CMK (cell line): ENCODE data around the gene ZCCHC7.

Source experiments
- DNase-seq: peaks from one replicate; pipeline ENCODE4 v3.0.0-alpha.2; 2010; ENCODE audit warnings: low read depth

The ZCCHC7 gene

GRCh38 chr9:37336150-37336549 is 215.8 kb downstream of the ZCCHC7 start:
- no peak for DNase-seq

GRCh38 chr9:37337301-37337890 is 217.0 kb downstream of the ZCCHC7 start:
- DNase-seq: peak; percentile 41

- no peak for DNase-seq
Observed at GRCh38 chr9:37338218-37338617, 217.8 kb downstream of the ZCCHC7 start.

- DNase-seq: no peak
Observed at GRCh38 chr9:37339923-37340322, 219.5 kb downstream of the ZCCHC7 start.

GRCh38 chr9:37340961-37341360 is 220.6 kb downstream of the ZCCHC7 start:
- no peak for DNase-seq

GRCh38 chr9:37341704-37342103 is 221.3 kb downstream of the ZCCHC7 start:
- no peak for DNase-seq

- DNase-seq: no peak
Observed at GRCh38 chr9:37342493-37342892, 222.1 kb downstream of the ZCCHC7 start.

- no peak for DNase-seq
Observed at GRCh38 chr9:37342895-37343294, 222.5 kb downstream of the ZCCHC7 start.

- no peak for DNase-seq
Observed at GRCh38 chr9:37343724-37344123, 223.3 kb downstream of the ZCCHC7 start.

GRCh38 chr9:37345038-37345437 is 224.7 kb downstream of the ZCCHC7 start:
- no peak for DNase-seq

GRCh38 chr9:37348917-37349316 is 228.5 kb downstream of the ZCCHC7 start:
- no peak for DNase-seq

GRCh38 chr9:37350486-37351190 is 230.3 kb downstream of the ZCCHC7 start:
- no peak for DNase-seq

- no peak for DNase-seq
Observed at GRCh38 chr9:37353791-37354190, 233.4 kb downstream of the ZCCHC7 start.

- no peak for DNase-seq
Observed at GRCh38 chr9:37362430-37362829, 242.1 kb downstream of the ZCCHC7 start.

GRCh38 chr9:37363124-37363523 is 242.8 kb downstream of the ZCCHC7 start:
- DNase-seq: no peak

GRCh38 chr9:37364136-37364535 is 243.8 kb downstream of the ZCCHC7 start:
- no peak for DNase-seq

GRCh38 chr9:37364751-37365360 is 244.5 kb downstream of the ZCCHC7 start:
- no peak for DNase-seq

- no peak for DNase-seq
Observed at GRCh38 chr9:37369671-37370070, 249.3 kb downstream of the ZCCHC7 start.

- no peak for DNase-seq
Observed at GRCh38 chr9:37370282-37370681, 249.9 kb downstream of the ZCCHC7 start.

GRCh38 chr9:37370968-37371563 is 250.7 kb downstream of the ZCCHC7 start:
- no peak for DNase-seq

- peak; percentile 17 for DNase-seq
Observed at GRCh38 chr9:37371565-37372464, 251.4 kb downstream of the ZCCHC7 start.

- DNase-seq: no peak
Observed at GRCh38 chr9:37372839-37373238, 252.5 kb downstream of the ZCCHC7 start.
